ENCODE results near the gene GLT1D1. TPM values are rescaled to one million over a fixed set of nuclear protein-coding genes. Genes with fewer than 3 reads are reported as not detected.
A peak's percentile ranks its signal among the peaks of the same experiment; 100 is the strongest.

GLT1D1 gene
- polyA plus RNA-seq, 3 donors: 40.6 to 55.6 (median 53.3) TPM

GRCh38 chr12:128823216-128823915 is 29.9 kb upstream of the GLT1D1 start:
- H3K4me3 ChIP-seq (replicated peaks in 1 of 3; ENCODE audit: low read depth in 2 of 3, low read length in 3 of 3): peak overlapping the region; percentile 60 to 82 (median 71)
- peaks cover 18 to 26% of the 10 kb centered on the region in 2 donors for H3K36me3 Mint-ChIP-seq
- H3K79me2 ChIP-seq (ENCODE audit: insufficient read depth, low read length): peaks cover 62% of the 10 kb centered on the region
- intact Hi-C loops (cut with micrococcal nuclease): loop anchor here (5.0 kb wide), 3 partner anchors 34 to 51 kb away; no protein-coding TSS in a partner anchor
- no peak for DNase-seq
- H3K27me3 ChIP-seq (ENCODE audit: control insufficient read depth in 2 of 2, insufficient read depth in 2 of 2, low read length in 2 of 2): no peaks in the 10 kb centered on the region
- no peak for TF ChIP-seq CTCF (IDR thresholded peaks at IDR 0.05)
- peak overlapping the region; percentile 70 for H2AFZ ChIP-seq (ENCODE audit: insufficient read depth, low read depth, low read length, poor library complexity, severe bottlenecking)
- peak overlapping the region; percentile 86 to 88 for H3K4me3 Mint-ChIP-seq
- H3K27ac ChIP-seq (ENCODE audit: low read depth in 1 of 2, low read length in 2 of 2): peak overlapping the region; percentile 48 to 91
- H3K36me3 ChIP-seq (replicated peaks in 1 of 2; ENCODE audit: control insufficient read depth in 1 of 2, insufficient read depth in 2 of 2, low read length in 2 of 2): no peaks in the 10 kb centered on the region
- no peaks in the 10 kb centered on the region for H3K9me3 ChIP-seq (replicated peaks in 1 of 2; ENCODE audit: control insufficient read depth in 1 of 2, insufficient read depth in 1 of 2, low read length in 2 of 2)
- peak overlapping the region; percentile 97 for H3K4me2 ChIP-seq (replicated peaks; ENCODE audit: extremely low read depth, low read length, poor library complexity, severe bottlenecking)
- peaks cover 46% of the 10 kb centered on the region for H3K4me1 Mint-ChIP-seq
- under 1% methylated on average over 88 of the region's 88 CpGs for WGBS (ENCODE audit: insufficient coverage)
- H3K27me3 Mint-ChIP-seq (ENCODE audit: low read depth in 3 of 3): peaks cover 0 to 2% (median 0%) of the 10 kb centered on the region in 3 donors
- peaks cover 56 to 61% of the 10 kb centered on the region in 2 donors for H3K4me1 ChIP-seq (ENCODE audit: control insufficient read depth in 1 of 2, insufficient read depth in 2 of 2, low read length in 2 of 2)
- H4K20me1 ChIP-seq (ENCODE audit: insufficient read depth, low read length): peaks cover 16% of the 10 kb centered on the region
- H3K27ac Mint-ChIP-seq: peak overlapping the region in 6 of 7 donors; percentile 35 to 93 (median 88)
- no peaks in the 10 kb centered on the region for H3K9me3 Mint-ChIP-seq
- peak overlapping the region; percentile 87 for H3K9ac ChIP-seq (ENCODE audit: insufficient read depth, low read length, poor library complexity, severe bottlenecking)

GRCh38 chr12:128823916-128824839 is 29.1 kb upstream of the GLT1D1 start, which contains the start of gene SLC15A4:
SLC15A4 (minus strand) TSS chr12:128823958; CDS start chr12:128823943, 15 bp downstream.
- intact Hi-C loops (cut with micrococcal nuclease): loop anchor here (5.0 kb wide), 3 partner anchors 33 to 52 kb away; no protein-coding TSS in a partner anchor
- peaks cover 49% of the 10 kb centered on the region for H3K4me1 Mint-ChIP-seq

More at GRCh38 chr12:128823916-128824839, 29.1 kb upstream of the GLT1D1 start, which contains the start of gene SLC15A4:
- H3K27me3 ChIP-seq (ENCODE audit: control insufficient read depth in 2 of 2, insufficient read depth in 2 of 2, low read length in 2 of 2): no peaks in the 10 kb centered on the region
- peak within 1 kb of the TSS; percentile 91 for H2AFZ ChIP-seq (ENCODE audit: insufficient read depth, low read depth, low read length, poor library complexity, severe bottlenecking)
- peak within 1 kb of the TSS; percentile 85 to 91 for H3K27ac ChIP-seq (ENCODE audit: low read depth in 1 of 2, low read length in 2 of 2)
- Mint-ChIP-seq H3K27ac (peak within 1 kb of the TSS; percentile 86 to 96 (median 93)), H3K9me3 (no peaks in the 10 kb centered on the region), H3K4me3 (peak within 1 kb of the TSS; percentile 86 to 90), H3K36me3 (peaks cover 18% of the 10 kb centered on the region in 2 donors), H3K27me3 (ENCODE audit: low read depth in 3 of 3) (peaks cover 0 to 2% (median 1%) of the 10 kb centered on the region in 3 donors)
- H3K4me1 ChIP-seq (ENCODE audit: control insufficient read depth in 1 of 2, insufficient read depth in 2 of 2, low read length in 2 of 2): peaks cover 59 to 60% of the 10 kb centered on the region in 2 donors
- peak within 1 kb of the TSS; percentile 87 for H3K9ac ChIP-seq (ENCODE audit: insufficient read depth, low read length, poor library complexity, severe bottlenecking)
- H3K4me2 ChIP-seq (replicated peaks; ENCODE audit: extremely low read depth, low read length, poor library complexity, severe bottlenecking): peak within 1 kb of the TSS; percentile 97
- H3K36me3 ChIP-seq (replicated peaks in 1 of 2; ENCODE audit: control insufficient read depth in 1 of 2, insufficient read depth in 2 of 2, low read length in 2 of 2): no peaks in the 10 kb centered on the region
- H3K9me3 ChIP-seq (replicated peaks in 1 of 2; ENCODE audit: control insufficient read depth in 1 of 2, insufficient read depth in 1 of 2, low read length in 2 of 2): no peaks in the 10 kb centered on the region
- DNase-seq: peak; percentile 88 to 91 (median 89)
- peaks cover 53% of the 10 kb centered on the region for H3K79me2 ChIP-seq (ENCODE audit: insufficient read depth, low read length)
- 6% methylated on average over 61 of the region's 63 CpGs for WGBS (ENCODE audit: insufficient coverage)
- H3K4me3 ChIP-seq (replicated peaks in 1 of 3; ENCODE audit: low read depth in 2 of 3, low read length in 3 of 3): peak within 1 kb of the TSS; percentile 60 to 82 (median 71)
- H4K20me1 ChIP-seq (ENCODE audit: insufficient read depth, low read length): peaks cover 10% of the 10 kb centered on the region
- TF ChIP-seq CTCF (IDR thresholded peaks at IDR 0.05): no peak

All from CD14-positive monocyte (primary cell).